Forelimb muscle (tissue), 1 donor: ENCODE data around the gene ZNF19. TPM values are rescaled to one million over a fixed set of nuclear protein-coding genes. Genes with fewer than 3 reads are reported as not detected.

Experiments
- DNase-seq: peaks from one replicate; pipeline ENCODE4 v3.0.0-alpha.2; 2013; ENCODE audit warnings: low read depth
- polyA plus RNA-seq: library from polyadenylated mRNA; unstranded; fragments of 120-200 nt; gene quantifications from one replicate; pipeline ENCODE4 v1.2.1, GENCODE V29; 2013; ENCODE audit not compliant: insufficient read length

Gene ZNF19
- polyA plus RNA-seq, 1 donor: 2.7 TPM

GRCh38 chr16:71490361-71490760 lies 1.2 kb upstream of the ZNF19 start:
- no peak for DNase-seq

- DNase-seq: peak; percentile 87
These were observed 4.9 kb downstream of the ZNF19 start for GRCh38 chr16:71484006-71484893.

GRCh38 chr16:71482569-71482968 lies 6.6 kb downstream of the ZNF19 start:
- no peak for DNase-seq

GRCh38 chr16:71480956-71481355 lies 8.2 kb downstream of the ZNF19 start:
- DNase-seq: no peak

- DNase-seq: no peak
These were observed 9.7 kb downstream of the ZNF19 start for GRCh38 chr16:71479420-71479819.

GRCh38 chr16:71476457-71477124 lies 12.5 kb downstream of the ZNF19 start:
- no peak for DNase-seq

- DNase-seq: no peak
These were observed 14.3 kb downstream of the ZNF19 start for GRCh38 chr16:71474864-71475263.

- DNase-seq: no peak
These were observed 15.2 kb downstream of the ZNF19 start for GRCh38 chr16:71473891-71474290.

- DNase-seq: no peak
These were observed 16.2 kb downstream of the ZNF19 start for GRCh38 chr16:71472931-71473330.

- no peak for DNase-seq
These were observed 17.1 kb downstream of the ZNF19 start for GRCh38 chr16:71472051-71472450.

- no peak for DNase-seq
These were observed 21.3 kb downstream of the ZNF19 start for GRCh38 chr16:71467810-71468209.

GRCh38 chr16:71464231-71464630 lies 24.9 kb downstream of the ZNF19 start:
- DNase-seq: no peak

- DNase-seq: peak; percentile 44
These were observed 27.2 kb downstream of the ZNF19 start, which contains the start of gene ZNF23 for GRCh38 chr16:71461686-71462648. Gene ZNF23 (minus strand): TSS chr16:71462247. CDS start chr16:71456796, 5,451 bp downstream.

GRCh38 chr16:71460941-71461340 lies 28.2 kb downstream of the ZNF19 start:
- no peak for DNase-seq

- DNase-seq: no peak
These were observed 28.9 kb downstream of the ZNF19 start for GRCh38 chr16:71460236-71460635.

GRCh38 chr16:71459510-71459909 lies 29.6 kb downstream of the ZNF19 start:
- DNase-seq: no peak

- no peak for DNase-seq
These were observed 32.3 kb downstream of the ZNF19 start for GRCh38 chr16:71456801-71457200.

- DNase-seq: no peak
These were observed 36.1 kb downstream of the ZNF19 start for GRCh38 chr16:71453036-71453435.

GRCh38 chr16:71449020-71449419 lies 40.1 kb downstream of the ZNF19 start:
- DNase-seq: no peak

- DNase-seq: no peak
These were observed 40.8 kb downstream of the ZNF19 start for GRCh38 chr16:71448274-71448866.

GRCh38 chr16:71443714-71444113 lies 45.4 kb downstream of the ZNF19 start:
- no peak for DNase-seq
